ENCODE data around the gene LMF1.

LMF1 gene

GRCh38 chr16:804193-805048, 166.4 kb downstream of the LMF1 start:
- TF ChIP-seq MYC (IDR thresholded peaks at IDR 0.05; ENCODE audit: low read depth, low read length) (no peak), POLR2A (IDR thresholded peaks at IDR 0.05; ENCODE audit: extremely low read depth, insufficient read length) (no peak), CTCF (IDR thresholded peaks at IDR 0.05; ENCODE audit: low read depth, low read length) (no peak)
- TF ChIP-seq, protein P1, sequence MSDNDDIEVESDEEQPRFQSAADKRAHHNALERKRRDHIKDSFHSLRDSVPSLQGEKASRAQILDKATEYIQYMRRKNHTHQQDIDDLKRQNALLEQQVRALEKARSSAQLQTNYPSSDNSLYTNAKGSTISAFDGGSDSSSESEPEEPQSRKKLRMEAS (IDR thresholded peaks at IDR 0.05; ENCODE audit: low read depth, low read length): no peak
- DNase-seq (ENCODE audit: low read depth): no peak
- no peak overlapping the region for H3K4me3 ChIP-seq (ENCODE audit: low read depth, low read length)

GRCh38 chr16:803754-804080, 167.1 kb downstream of the LMF1 start:
- TF ChIP-seq CTCF (IDR thresholded peaks at IDR 0.05; ENCODE audit: low read depth, low read length): no peak
- no peak for TF ChIP-seq POLR2A (IDR thresholded peaks at IDR 0.05; ENCODE audit: extremely low read depth, insufficient read length)
- no peak for TF ChIP-seq MYC (IDR thresholded peaks at IDR 0.05; ENCODE audit: low read depth, low read length)
- TF ChIP-seq, protein P1 (IDR thresholded peaks at IDR 0.05; ENCODE audit: low read depth, low read length): no peak

More at GRCh38 chr16:803754-804080, 167.1 kb downstream of the LMF1 start:
- H3K4me3 ChIP-seq (ENCODE audit: low read depth, low read length): no peak overlapping the region
- DNase-seq (ENCODE audit: low read depth): no peak
